Neuron (in vitro differentiated cells): ENCODE data around the gene ERBB4.
A peak's percentile ranks its signal among the peaks of the same experiment; 100 is the strongest.

ENCODE experiments used
- H2AFZ ChIP-seq: one replicate; pipeline ENCODE4 v1.6.1; 2013; ENCODE audit warnings: low read depth, mild to moderate bottlenecking, inconsistent platforms, low read length, moderate library complexity
- H3K27me3 ChIP-seq: one replicate; pipeline ENCODE4 v1.6.1; 2013; ENCODE audit warnings: low read length; ENCODE audit not compliant: insufficient read depth
- H3K36me3 ChIP-seq: one replicate; pipeline ENCODE4 v1.6.1; 2013; ENCODE audit warnings: low read length; ENCODE audit not compliant: insufficient read depth
- H3K4me1 ChIP-seq: one replicate; pipeline ENCODE4 v1.6.1; 2013; ENCODE audit warnings: low read length; ENCODE audit not compliant: insufficient read depth
- H3K4me3 ChIP-seq: 2 replicates; pipeline ENCODE4 v1.5.1; 2013; ENCODE audit warnings: mild to moderate bottlenecking, low read length, moderate library complexity
- H3K9me3 ChIP-seq: one replicate; pipeline ENCODE4 v1.6.1; 2013; ENCODE audit warnings: low read length

ERBB4 gene

DNA sequence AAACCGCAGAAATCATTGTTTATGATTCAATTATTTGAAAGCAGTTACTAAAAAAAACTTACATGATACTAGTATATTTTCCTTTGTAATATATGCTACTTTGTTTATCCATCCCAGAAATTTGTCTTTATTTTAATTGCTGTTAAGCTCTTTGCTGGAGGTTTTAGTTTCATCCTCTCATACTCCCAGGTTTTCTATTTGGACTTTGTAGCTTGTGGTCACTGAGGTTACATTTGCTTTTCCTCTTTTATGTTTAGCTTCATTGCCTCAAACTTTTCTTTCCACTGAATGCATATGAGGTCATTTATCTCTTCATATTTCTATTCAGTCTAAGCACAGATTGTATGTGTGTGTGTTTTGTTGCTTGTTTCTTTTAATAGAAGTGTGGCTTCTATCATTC lies 89.9 kb downstream of the ERBB4 start:
- H3K4me1 ChIP-seq, result peaks cover 61% of the 10 kb centered on the region
- no peak overlapping the region for H2AFZ ChIP-seq
- peaks cover 13% of the 10 kb centered on the region for H3K9me3 ChIP-seq
- H3K27me3 ChIP-seq, result no peaks in the 10 kb centered on the region
- H3K36me3 ChIP-seq, result peaks cover 10% of the 10 kb centered on the region
- H3K4me3 ChIP-seq, result no peak overlapping the region

DNA sequence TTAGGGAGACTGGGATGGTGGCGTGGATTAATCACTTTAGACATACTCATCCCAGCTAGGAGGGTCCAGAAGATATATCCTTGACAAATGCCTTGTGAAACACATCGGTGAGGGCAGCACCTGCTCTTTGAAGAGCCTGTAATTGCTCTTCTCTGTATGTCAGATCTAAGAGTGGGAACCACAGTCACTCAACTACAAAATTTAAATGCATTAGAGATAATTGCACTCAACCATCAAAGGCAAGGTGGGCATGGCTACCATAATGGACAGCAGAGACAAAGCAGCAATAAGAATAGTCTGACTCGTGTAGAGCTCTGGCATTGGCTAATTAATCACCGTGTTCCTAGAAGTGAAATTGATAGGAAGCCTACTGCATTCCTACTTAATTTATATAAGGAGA lies 96.8 kb downstream of the ERBB4 start:
- Histone ChIP-seq H3K27me3 (no peaks in the 10 kb centered on the region), H3K36me3 (peaks cover 10% of the 10 kb centered on the region), H3K4me3 (no peak overlapping the region), H3K9me3 (peaks cover 39% of the 10 kb centered on the region), H3K4me1 (no peaks in the 10 kb centered on the region), H2AFZ (no peak overlapping the region)

DNA sequence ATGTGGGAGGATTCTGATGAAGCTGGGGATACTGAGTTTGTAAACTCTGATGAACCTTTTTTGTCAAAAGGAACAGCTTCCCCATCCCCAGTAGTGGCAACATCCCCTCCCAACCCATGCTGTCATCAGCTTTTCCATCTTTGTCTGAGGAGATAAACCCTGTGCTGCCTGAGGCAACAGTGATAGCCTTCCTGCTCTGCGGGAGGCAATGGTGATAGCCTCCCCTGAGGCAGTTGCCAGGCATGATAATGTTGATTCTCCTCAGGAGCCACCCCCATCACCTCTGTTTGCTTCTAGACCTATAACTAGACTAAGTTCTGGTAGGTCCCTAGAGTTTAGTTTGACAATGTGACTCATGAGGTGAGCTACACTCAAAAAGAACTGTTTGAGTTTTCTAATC lies 97.5 kb downstream of the ERBB4 start:
- H3K36me3 ChIP-seq, result peaks cover 10% of the 10 kb centered on the region
- H3K4me3 ChIP-seq, result no peak overlapping the region
- no peaks in the 10 kb centered on the region for H3K4me1 ChIP-seq
- no peak overlapping the region for H2AFZ ChIP-seq
- H3K9me3 ChIP-seq, result peaks cover 38% of the 10 kb centered on the region
- H3K27me3 ChIP-seq, result no peaks in the 10 kb centered on the region

DNA sequence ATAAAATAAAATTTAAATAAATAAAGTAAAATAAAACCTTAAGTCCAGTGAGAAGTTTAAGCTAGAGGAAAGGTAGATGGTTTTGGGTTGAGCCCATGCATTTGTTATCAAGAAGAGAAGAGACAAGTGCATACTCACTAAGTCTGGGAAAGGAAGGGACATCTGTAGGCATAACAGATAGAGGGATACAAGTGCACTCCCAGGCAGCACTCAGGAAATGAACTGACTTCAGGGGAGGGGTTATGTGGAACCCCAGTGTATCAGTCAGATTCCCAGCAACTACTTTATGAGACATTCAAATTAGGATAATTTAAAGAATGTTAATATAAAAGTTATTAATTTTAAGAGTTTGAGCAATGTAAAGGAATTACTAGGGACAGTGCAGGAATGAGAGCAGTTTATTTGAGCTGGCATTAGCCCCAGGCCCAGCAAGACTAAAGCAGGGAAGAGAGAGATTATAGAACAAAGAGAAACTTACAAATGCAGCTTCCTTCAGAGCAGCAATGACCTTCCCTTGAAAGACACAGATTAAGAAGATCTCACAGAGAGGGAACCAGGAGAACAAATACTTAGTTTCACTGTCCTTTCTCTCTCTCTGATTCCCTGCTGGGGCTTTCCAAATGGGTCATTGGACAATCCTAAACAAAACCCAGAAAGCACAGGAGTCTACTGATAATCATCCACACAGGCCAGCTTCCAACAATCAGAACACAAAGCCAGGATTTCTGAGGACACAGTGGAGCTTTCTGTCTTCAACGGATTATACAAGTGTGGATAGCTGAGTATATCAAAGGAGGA lies 109.7 kb downstream of the ERBB4 start:
- Histone ChIP-seq H3K27me3 (no peaks in the 10 kb centered on the region), H3K4me1 (peaks cover 49% of the 10 kb centered on the region), H2AFZ (no peak overlapping the region), H3K9me3 (peaks cover 2% of the 10 kb centered on the region), H3K36me3 (no peaks in the 10 kb centered on the region), H3K4me3 (peak overlapping the region; percentile 1)

DNA sequence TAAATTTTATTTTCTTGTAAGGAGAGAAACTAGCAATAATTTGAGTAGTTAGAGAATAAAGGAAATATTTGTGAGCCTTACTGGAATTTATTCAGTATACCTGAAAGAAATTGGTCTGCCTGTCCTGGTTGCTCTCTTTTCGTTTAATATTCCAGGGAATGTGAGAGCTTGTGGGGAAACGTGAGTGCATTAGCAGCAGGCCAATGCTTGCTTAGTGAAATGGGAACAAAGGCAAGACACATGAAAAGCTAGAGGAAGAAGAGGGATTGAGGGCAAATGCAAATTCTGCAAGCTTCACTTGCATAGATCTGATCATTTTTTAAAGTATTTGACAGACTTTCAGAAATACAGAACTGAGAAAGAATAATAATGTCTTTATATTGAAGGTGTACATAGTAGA lies 111.0 kb downstream of the ERBB4 start:
- peaks cover 49% of the 10 kb centered on the region for H3K4me1 ChIP-seq
- peaks cover 3% of the 10 kb centered on the region for H3K9me3 ChIP-seq
- H3K27me3 ChIP-seq, result no peaks in the 10 kb centered on the region
- H3K4me3 ChIP-seq, result no peak overlapping the region
- H2AFZ ChIP-seq, result no peak overlapping the region
- no peaks in the 10 kb centered on the region for H3K36me3 ChIP-seq

DNA sequence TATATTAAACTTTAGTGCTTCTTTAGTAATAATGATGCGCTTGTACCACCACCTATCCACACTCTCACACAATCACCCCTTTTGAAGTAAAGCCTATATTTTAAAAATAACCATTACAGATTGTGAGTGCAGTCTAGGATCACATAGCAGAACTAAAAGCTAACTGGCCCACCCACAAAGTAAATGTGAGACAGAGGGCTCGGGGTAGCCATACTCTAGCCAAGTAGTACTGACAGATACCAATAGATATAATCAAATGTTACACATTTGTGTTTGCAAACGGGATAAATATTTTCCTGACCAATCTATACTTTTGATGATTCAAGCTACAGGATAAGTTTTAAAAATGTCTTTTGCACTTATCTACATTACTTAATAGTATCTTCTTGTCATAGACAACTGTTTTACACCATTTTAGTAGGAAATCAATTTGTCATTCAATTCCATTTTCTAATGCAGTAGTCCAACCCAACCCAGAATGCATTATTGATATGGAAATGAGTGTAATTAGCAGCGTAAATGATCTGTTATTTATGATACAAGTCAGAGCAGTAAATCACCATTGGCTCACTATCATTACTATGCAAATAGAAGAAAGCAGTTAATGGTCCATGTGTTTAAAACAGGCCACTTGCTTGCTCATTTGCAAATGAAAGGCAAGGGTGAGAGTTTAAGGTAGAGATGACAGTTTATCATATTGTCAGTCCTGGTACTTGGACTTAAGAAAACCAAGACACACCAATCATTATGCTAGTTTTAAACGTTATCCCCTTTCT lies 111.8 kb downstream of the ERBB4 start:
- Histone ChIP-seq H3K4me1 (peaks cover 46% of the 10 kb centered on the region), H3K27me3 (no peaks in the 10 kb centered on the region), H2AFZ (no peak overlapping the region), H3K9me3 (peaks cover 3% of the 10 kb centered on the region), H3K4me3 (no peak overlapping the region), H3K36me3 (no peaks in the 10 kb centered on the region)

DNA sequence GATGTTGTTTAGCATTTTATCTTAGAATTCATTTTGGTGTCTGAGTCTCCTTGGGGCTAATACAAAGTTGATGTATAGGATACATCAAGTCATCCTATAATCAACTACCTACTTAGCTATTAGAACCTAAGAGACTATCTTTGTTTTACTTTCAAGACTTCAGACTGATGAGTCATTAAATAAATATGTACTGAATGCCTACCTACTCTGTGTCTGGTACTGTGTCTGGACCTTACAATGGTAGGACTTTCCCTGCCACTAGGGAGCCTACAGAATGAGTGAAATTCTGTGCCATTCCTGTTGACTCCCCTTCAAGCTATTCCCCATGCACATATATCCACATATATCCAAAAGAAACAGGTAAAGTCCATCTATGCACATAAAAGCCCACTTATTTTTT lies 114.5 kb downstream of the ERBB4 start:
- peaks cover 26% of the 10 kb centered on the region for H3K4me1 ChIP-seq
- H3K27me3 ChIP-seq, result no peaks in the 10 kb centered on the region
- no peaks in the 10 kb centered on the region for H3K36me3 ChIP-seq
- H3K4me3 ChIP-seq, result no peak overlapping the region
- peaks cover 3% of the 10 kb centered on the region for H3K9me3 ChIP-seq
- no peak overlapping the region for H2AFZ ChIP-seq

DNA sequence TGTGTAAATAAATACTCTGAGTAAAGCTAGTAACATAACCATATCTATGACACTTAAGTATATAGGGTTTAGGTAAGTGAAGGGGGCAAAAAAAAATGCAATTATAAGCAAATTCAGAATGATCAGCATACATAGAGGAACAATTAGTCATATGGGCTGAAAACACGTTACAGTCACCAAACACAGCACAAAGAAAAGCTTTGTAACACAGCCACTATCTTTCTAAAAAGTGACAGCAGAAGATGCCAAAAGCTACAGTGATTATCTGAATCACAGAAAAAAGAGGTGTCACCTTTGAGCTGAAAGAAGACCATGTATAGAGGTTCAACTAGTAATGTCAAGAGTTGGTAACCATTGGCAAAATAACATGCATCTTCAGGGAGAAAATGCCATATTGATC lies 115.5 kb downstream of the ERBB4 start:
- Histone ChIP-seq H3K4me1 (peaks cover 18% of the 10 kb centered on the region), H2AFZ (no peak overlapping the region), H3K4me3 (no peak overlapping the region), H3K36me3 (no peaks in the 10 kb centered on the region), H3K9me3 (peaks cover 3% of the 10 kb centered on the region), H3K27me3 (no peaks in the 10 kb centered on the region)

DNA sequence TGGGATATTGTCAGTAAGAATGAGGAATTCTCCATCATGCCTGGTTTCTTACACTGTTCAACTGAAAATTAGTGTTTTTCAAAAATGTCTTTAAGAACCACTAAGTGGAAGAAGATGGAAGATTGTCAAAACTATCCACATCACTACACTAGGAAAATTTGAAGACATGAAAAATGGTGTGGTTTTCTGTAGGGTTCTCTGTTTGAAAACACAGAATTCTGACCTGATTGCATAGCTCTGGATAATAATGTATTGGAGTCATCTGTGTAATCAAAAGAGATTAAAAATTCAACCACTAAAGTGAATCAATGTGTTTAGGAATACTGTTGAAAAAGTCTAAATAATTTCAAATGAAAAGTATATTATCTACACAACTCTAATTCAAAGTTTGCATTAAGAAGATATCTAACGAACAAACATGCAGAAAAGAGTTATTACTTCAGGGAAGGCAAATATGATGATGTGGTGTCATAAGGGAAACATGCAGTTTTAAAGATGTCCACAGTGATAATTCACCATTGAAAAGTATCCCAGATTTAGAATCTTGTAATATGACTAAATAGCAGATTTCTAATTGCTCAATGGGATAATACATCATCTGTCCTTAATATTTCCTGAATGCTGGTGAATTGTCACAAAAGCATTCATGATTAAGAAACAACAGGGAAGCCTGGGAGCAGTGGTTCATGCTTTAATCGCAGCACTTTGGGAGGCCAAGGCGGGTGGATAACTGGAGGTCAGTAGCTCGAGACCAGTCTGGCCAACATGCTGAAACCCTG lies 116.9 kb downstream of the ERBB4 start:
- no peaks in the 10 kb centered on the region for H3K27me3 ChIP-seq

DNA sequence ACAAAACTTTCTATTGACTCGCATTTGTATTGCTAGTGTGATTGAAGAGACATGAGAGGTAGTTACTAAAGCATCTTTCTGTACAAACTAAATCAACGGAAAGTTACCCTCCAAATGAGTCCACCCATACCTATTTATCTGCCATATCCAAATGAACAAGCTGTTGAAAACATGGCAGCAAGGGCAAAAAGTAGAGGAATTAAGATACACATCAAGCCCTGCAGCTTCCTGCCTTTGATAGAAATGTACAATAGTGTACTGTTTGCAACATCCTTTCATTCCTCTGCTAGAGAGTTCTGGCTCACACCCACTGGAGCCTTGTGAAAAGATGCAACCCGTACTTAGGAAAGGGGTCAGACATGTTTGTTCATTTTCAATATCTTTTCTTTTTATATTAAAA lies 122.5 kb downstream of the ERBB4 start:
- peaks cover 7% of the 10 kb centered on the region for H3K4me1 ChIP-seq
- no peak overlapping the region for H2AFZ ChIP-seq
- no peaks in the 10 kb centered on the region for H3K27me3 ChIP-seq
- H3K4me3 ChIP-seq, result no peak overlapping the region
- no peaks in the 10 kb centered on the region for H3K36me3 ChIP-seq
- no peaks in the 10 kb centered on the region for H3K9me3 ChIP-seq

More for the DNA sequence above, 116.9 kb downstream of the ERBB4 start:
- Histone ChIP-seq H3K4me3 (no peak overlapping the region), H3K9me3 (peaks cover 3% of the 10 kb centered on the region), H3K36me3 (no peaks in the 10 kb centered on the region), H3K4me1 (peaks cover 10% of the 10 kb centered on the region), H2AFZ (no peak overlapping the region)

DNA sequence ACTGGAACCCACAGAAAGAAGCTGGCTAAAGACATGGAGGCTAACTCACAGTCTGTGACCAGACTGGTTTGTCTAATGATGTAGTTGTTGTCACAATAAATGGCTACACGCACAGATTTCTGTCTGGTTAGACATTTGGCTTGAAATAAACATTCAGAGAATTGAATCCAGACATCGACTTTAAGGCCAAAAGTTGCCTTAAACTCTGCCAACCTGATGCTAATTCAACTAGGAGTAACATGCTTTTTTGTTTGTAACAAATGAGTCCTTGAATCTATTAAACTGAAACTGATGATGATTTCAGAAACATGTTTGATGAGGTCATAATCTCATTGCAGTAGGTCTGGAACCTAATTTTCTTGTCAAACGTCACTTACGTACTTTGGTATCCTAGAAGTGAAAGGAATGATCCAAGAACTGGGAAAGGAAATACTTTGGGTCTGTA lies 123.8 kb downstream of the ERBB4 start:
- no peak overlapping the region for H3K4me3 ChIP-seq

DNA sequence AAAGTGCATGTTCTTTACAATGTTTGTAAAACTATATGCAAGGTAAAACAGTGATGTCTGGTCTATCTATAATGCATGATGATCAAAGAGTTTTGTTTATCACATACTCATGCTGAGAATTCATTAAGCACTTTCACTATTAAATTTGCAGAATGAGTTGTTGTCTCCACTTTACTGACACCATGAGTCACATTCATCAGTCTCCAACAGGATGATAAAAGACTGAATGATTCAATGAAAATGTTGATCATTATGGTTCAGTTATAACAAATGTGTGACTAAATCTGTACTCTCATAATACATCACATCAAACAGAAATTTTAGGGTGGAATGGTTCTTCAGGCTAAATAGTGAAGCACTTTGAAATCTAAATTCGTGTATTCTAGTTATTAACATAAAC lies 129.0 kb downstream of the ERBB4 start:
- H2AFZ ChIP-seq, result no peak overlapping the region

More for the DNA sequence above, 123.8 kb downstream of the ERBB4 start:
- H2AFZ ChIP-seq, result no peak overlapping the region
- no peaks in the 10 kb centered on the region for H3K9me3 ChIP-seq
- H3K4me1 ChIP-seq, result peaks cover 7% of the 10 kb centered on the region
- H3K27me3 ChIP-seq, result no peaks in the 10 kb centered on the region
- H3K36me3 ChIP-seq, result no peaks in the 10 kb centered on the region

DNA sequence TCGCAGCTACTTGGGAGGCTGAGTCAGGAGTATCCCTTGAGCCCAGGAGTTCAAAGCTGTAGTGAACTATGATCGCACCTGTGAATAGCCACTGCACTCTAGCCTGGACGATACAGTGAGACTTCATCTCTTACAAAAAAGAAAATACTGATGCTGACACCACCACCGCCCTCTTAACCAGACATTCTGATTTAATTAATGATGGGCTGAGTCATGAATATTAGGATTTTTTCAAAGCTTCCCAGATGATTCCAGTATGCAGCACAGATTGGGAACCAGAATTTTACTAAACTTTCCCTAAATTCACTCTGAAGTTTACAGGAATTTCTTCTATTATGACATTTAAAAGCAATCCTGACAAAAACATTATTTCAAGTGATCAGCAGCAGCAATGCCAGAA lies 130.1 kb downstream of the ERBB4 start:
- H3K9me3 ChIP-seq, result peaks cover 1% of the 10 kb centered on the region
- no peaks in the 10 kb centered on the region for H3K36me3 ChIP-seq
- no peaks in the 10 kb centered on the region for H3K27me3 ChIP-seq
- no peak overlapping the region for H3K4me3 ChIP-seq
- H2AFZ ChIP-seq, result no peak overlapping the region
- no peaks in the 10 kb centered on the region for H3K4me1 ChIP-seq

More for the DNA sequence above, 129.0 kb downstream of the ERBB4 start:
- H3K4me3 ChIP-seq, result no peak overlapping the region
- H3K9me3 ChIP-seq, result peaks cover 1% of the 10 kb centered on the region
- no peaks in the 10 kb centered on the region for H3K27me3 ChIP-seq
- no peaks in the 10 kb centered on the region for H3K4me1 ChIP-seq
- H3K36me3 ChIP-seq, result no peaks in the 10 kb centered on the region
